H9 (cell line): ENCODE results near the gene WSB1. TPM values are rescaled to one million over a fixed set of nuclear protein-coding genes. Genes with fewer than 3 reads are reported as not detected.

Experiments
- DNase-seq: peaks from one replicate; pipeline ENCODE4 v3.0.0-alpha.2; 2017
- H2AFZ ChIP-seq: one replicate; pipeline ENCODE4 v1.6.1; 2013; ENCODE audit warnings: mild to moderate bottlenecking, low read length, control low read depth, moderate library complexity
- H2AK5ac ChIP-seq: 2 replicates; pipeline ENCODE4 v1.6.1; 2013; ENCODE audit warnings: low read length, control low read depth, mixed read lengths; ENCODE audit not compliant: insufficient read length
- H2BK120ac ChIP-seq: one replicate; pipeline ENCODE4 v1.6.1; 2013; ENCODE audit warnings: low read depth, mild to moderate bottlenecking, low read length, control low read depth, inconsistent platforms; ENCODE audit not compliant: poor library complexity, severe bottlenecking
- H2BK12ac ChIP-seq: 2 replicates; pipeline ENCODE4 v1.6.1; 2013; ENCODE audit warnings: low read length, control low read depth, mixed read lengths, low read depth; ENCODE audit not compliant: insufficient read length
- H2BK15ac ChIP-seq: 2 replicates; pipeline ENCODE4 v1.6.1; 2013; ENCODE audit warnings: low read depth, low read length, control low read depth
- H2BK20ac ChIP-seq: one replicate; pipeline ENCODE4 v1.6.1; 2013; ENCODE audit warnings: low read depth, mild to moderate bottlenecking, low read length, control low read depth, inconsistent platforms; ENCODE audit not compliant: poor library complexity, severe bottlenecking
- H2BK5ac ChIP-seq: 2 replicates; pipeline ENCODE4 v1.6.1; 2013; ENCODE audit warnings: low read length, control low read depth, mixed read lengths; ENCODE audit not compliant: insufficient read length
- H3K14ac ChIP-seq: 2 replicates; pipeline ENCODE4 v1.6.1; 2013; ENCODE audit warnings: low read length, control low read depth; ENCODE audit not compliant: insufficient read depth
- H3K18ac ChIP-seq: 2 replicates; pipeline ENCODE4 v1.6.1; 2013; ENCODE audit warnings: low read depth, mild to moderate bottlenecking, mixed read lengths, low read length, control low read depth; ENCODE audit not compliant: insufficient read length
- H3K23ac ChIP-seq: 2 replicates; pipeline ENCODE4 v1.6.1; 2013; ENCODE audit warnings: low read length, control low read depth, mixed read lengths, low read depth; ENCODE audit not compliant: insufficient read length
- H3K23me2 ChIP-seq: 2 replicates; pipeline ENCODE4 v1.6.1; 2013; ENCODE audit warnings: low read depth, mild to moderate bottlenecking, mixed read lengths, low read length, control low read depth; ENCODE audit not compliant: insufficient read length, poor library complexity, severe bottlenecking
- H3K27ac ChIP-seq: 2 replicates; pipeline ENCODE4 v1.5.1; 2013; ENCODE audit warnings: low read length, control low read depth, mixed read lengths, low read depth; ENCODE audit not compliant: insufficient read length
- H3K27me3 ChIP-seq: 2 replicates; pipeline ENCODE4 v1.6.1; 2013; ENCODE audit warnings: low read length, control low read depth, inconsistent platforms; ENCODE audit not compliant: insufficient read depth
- H3K4ac ChIP-seq: 2 replicates; pipeline ENCODE4 v1.6.1; 2013; ENCODE audit warnings: low read depth, mild to moderate bottlenecking, control low read depth, inconsistent platforms, low read length, moderate library complexity
- H3K4me1 ChIP-seq: 2 replicates; pipeline ENCODE4 v1.6.1; 2013; ENCODE audit warnings: low read length, control low read depth, inconsistent platforms; ENCODE audit not compliant: insufficient read depth
- H3K4me2 ChIP-seq: 2 replicates; pipeline ENCODE4 v1.6.1; 2013; ENCODE audit warnings: low read length, control low read depth, mixed read lengths; ENCODE audit not compliant: insufficient read length, insufficient read depth
- H3K56ac ChIP-seq: 2 replicates; pipeline ENCODE4 v1.6.1; 2013; ENCODE audit warnings: low read depth, mild to moderate bottlenecking, mixed read lengths, low read length, control low read depth; ENCODE audit not compliant: insufficient read length
- H3K79me1 ChIP-seq: 2 replicates; pipeline ENCODE4 v1.6.1; 2013; ENCODE audit warnings: low read depth, mild to moderate bottlenecking, moderate library complexity, low read length, control low read depth, inconsistent platforms; ENCODE audit not compliant: insufficient read depth, poor library complexity, severe bottlenecking
- H3K79me2 ChIP-seq: 2 replicates; pipeline ENCODE4 v1.6.1; 2013; ENCODE audit warnings: low read length, control low read depth, inconsistent platforms; ENCODE audit not compliant: insufficient read depth
- H3K9ac ChIP-seq: 2 replicates; pipeline ENCODE4 v1.6.1; 2013; ENCODE audit warnings: low read length, control low read depth, mixed read lengths; ENCODE audit not compliant: insufficient read length; ENCODE audit errors: extremely low read depth
- H3K9me3 ChIP-seq: one replicate; pipeline ENCODE4 v1.6.1; 2013; ENCODE audit warnings: low read depth, low read length, inconsistent platforms; ENCODE audit not compliant: control insufficient read depth
- H3T11ph ChIP-seq: one replicate; pipeline ENCODE4 v1.6.1; 2013; ENCODE audit warnings: mild to moderate bottlenecking, low read length, control low read depth, inconsistent platforms
- H4K20me1 ChIP-seq: one replicate; pipeline ENCODE4 v1.6.1; 2013; ENCODE audit not compliant: control insufficient read depth, insufficient read length, insufficient read depth
- H4K5ac ChIP-seq: 2 replicates; pipeline ENCODE4 v1.6.1; 2013; ENCODE audit warnings: low read depth, mild to moderate bottlenecking, mixed read lengths, low read length, control low read depth; ENCODE audit not compliant: insufficient read length
- H4K8ac ChIP-seq: replicated peaks from 2 replicates; pipeline ENCODE4 v1.6.1; 2013; ENCODE audit warnings: low read length, control low read depth, mixed read lengths, low read depth; ENCODE audit not compliant: insufficient read length
- H4K91ac ChIP-seq: 2 replicates; pipeline ENCODE4 v1.6.1; 2013; ENCODE audit warnings: low read depth, mild to moderate bottlenecking, moderate library complexity, mixed read lengths, low read length, control low read depth; ENCODE audit not compliant: insufficient read length
- H3K27ac Mint-ChIP-seq, 3 experiments: 2 replicates in 2 of 3; 3 replicates in 1 of 3; pipeline ENCODE4 v1.8.0; 2020 to 2021; ENCODE audit warnings: mixed read lengths in 3 of 3, mild to moderate bottlenecking in 1 of 3, moderate library complexity in 1 of 3
- H3K27me3 Mint-ChIP-seq: 2 replicates; pipeline ENCODE4 v1.8.0; 2021; ENCODE audit warnings: low read depth, mild to moderate bottlenecking, moderate library complexity, mixed read lengths
- H3K36me3 Mint-ChIP-seq, 3 experiments: 2 replicates in 2 of 3; 3 replicates in 1 of 3; pipeline ENCODE4 v1.8.0; 2020 to 2021; ENCODE audit warnings: low read depth in 3 of 3, mixed read lengths in 3 of 3; ENCODE audit not compliant: insufficient read depth in 1 of 3
- H3K4me1 Mint-ChIP-seq, 2 experiments: 2 replicates each; pipeline ENCODE4 v1.8.0; 2020; ENCODE audit warnings: mixed read lengths in 2 of 2
- H3K4me3 Mint-ChIP-seq, 2 experiments: 2 replicates in 1 of 2; 3 replicates in 1 of 2; pipeline ENCODE4 v1.8.0; 2020 to 2021; ENCODE audit warnings: mild to moderate bottlenecking in 2 of 2, mixed read lengths in 2 of 2, moderate library complexity in 1 of 2
- H3K9me3 Mint-ChIP-seq, 2 experiments: 2 replicates in 1 of 2; 3 replicates in 1 of 2; pipeline ENCODE4 v1.8.0; 2020; ENCODE audit warnings: mild to moderate bottlenecking in 2 of 2, mixed read lengths in 2 of 2, moderate library complexity in 1 of 2
- CTCF ChIP-seq: fragments of 200-600 bp; sonication (generic); conservative IDR thresholded peaks from 3 replicates; pipeline ENCODE4 v1.8.0; 2021; ENCODE audit warnings: antibody characterized with exemption, mild to moderate bottlenecking
- WGBS: extraction: QIAGEN DNeasy Blood & Tissue Kit; methylation state at CpG from one replicate; pipeline ENCODE4 v1.1.7; 2013; ENCODE audit warnings: missing lambda C conversion rate, low lambda C conversion rate, mixed read lengths; ENCODE audit not compliant: insufficient read length; ENCODE audit errors: extremely low coverage; 5-methylcytosine and 5-hydroxymethylcytosine counted together
- total RNA-seq: library from RNA; stranded (reverse); gene quantifications from 2 replicates; pipeline ENCODE4 v1.2.1, GENCODE V29; 2021

Gene WSB1
- total RNA-seq, 1 experiment from 2014 or later: 187 TPM

- TF ChIP-seq CTCF: no peak
Observed at GRCh38 chr17:27269201-27269600, 24.7 kb upstream of the WSB1 start.

More at GRCh38 chr17:27269201-27269600, 24.7 kb upstream of the WSB1 start:
- no peak overlapping the region for H4K91ac ChIP-seq
- H3K4me1 ChIP-seq: peaks cover 4% of the 10 kb centered on the region; the same call in 1 of the 2 replicates
- H3K18ac ChIP-seq: no peak overlapping the region
- H3K27ac Mint-ChIP-seq: no peak overlapping the region
- no peaks in the 10 kb centered on the region for H4K20me1 ChIP-seq
- DNase-seq: no peak
- no peak overlapping the region for H2BK120ac ChIP-seq
- H3K4me1 Mint-ChIP-seq: peaks cover 6 to 10% of the 10 kb centered on the region in 2 experiments
- no peak overlapping the region for H4K8ac ChIP-seq
- no peak overlapping the region for H3K27ac ChIP-seq
- no peaks in the 10 kb centered on the region for H3K9me3 ChIP-seq
- H3K14ac ChIP-seq: no peak overlapping the region
- H2BK15ac ChIP-seq: no peak overlapping the region
- no peak overlapping the region for H2AFZ ChIP-seq
- no peak overlapping the region for H2BK5ac ChIP-seq
- no peak overlapping the region for H3T11ph ChIP-seq
- H3K4ac ChIP-seq: no peak overlapping the region
- no peaks in the 10 kb centered on the region for H3K9me3 Mint-ChIP-seq
- no peak overlapping the region for H2AK5ac ChIP-seq
- no peak overlapping the region for H3K4me2 ChIP-seq
- no peaks in the 10 kb centered on the region for H3K27me3 ChIP-seq
- H4K5ac ChIP-seq: no peak overlapping the region
- no CpG with 5 or more reads among the region's 1 CpG for WGBS
- no peak overlapping the region for H2BK12ac ChIP-seq
- no peak overlapping the region for H3K9ac ChIP-seq
- no peaks in the 10 kb centered on the region for H3K79me1 ChIP-seq
- no peak overlapping the region for H3K56ac ChIP-seq
- no peak overlapping the region for H3K4me3 Mint-ChIP-seq
- H3K79me2 ChIP-seq: no peaks in the 10 kb centered on the region
- no peaks in the 10 kb centered on the region; the same call in 1 of the 2 replicates for H3K27me3 Mint-ChIP-seq
- no peak overlapping the region for H2BK20ac ChIP-seq
- no peaks in the 10 kb centered on the region for H3K23me2 ChIP-seq
- no peaks in the 10 kb centered on the region for H3K36me3 Mint-ChIP-seq
- H3K23ac ChIP-seq: no peak overlapping the region
